Smooth muscle cell (in vitro differentiated cells): ENCODE data around the gene MPPE1. TPM values are rescaled to one million over a fixed set of nuclear protein-coding genes. Genes with fewer than 3 reads are reported as not detected.

Source experiments
- DNase-seq: peaks from one replicate; lab custom pipeline; 2025; ENCODE audit not compliant: unreplicated experiment; lab: John Stamatoyannopoulos, UW
- H2AFZ ChIP-seq: fragments of 200-600 bp; sonication (generic); 2 replicates; pipeline ENCODE4 v1.6.0; 2016; ENCODE audit warnings: antibody characterized with exemption, low read depth, mild to moderate bottlenecking
- H3F3A ChIP-seq: fragments of 200-600 bp; sonication (generic); 2 replicates; pipeline ENCODE4 v1.6.0; 2017; ENCODE audit warnings: antibody characterized with exemption, low read depth
- H3K27ac ChIP-seq: fragments of 200-600 bp; sonication (generic); 2 replicates; pipeline ENCODE4 v1.5.1; 2016; ENCODE audit warnings: low read depth, mild to moderate bottlenecking
- H3K27me3 ChIP-seq: fragments of 200-600 bp; sonication (generic); 2 replicates; pipeline ENCODE4 v1.6.1; 2016; ENCODE audit warnings: low read depth, mild to moderate bottlenecking
- H3K36me3 ChIP-seq: fragments of 200-600 bp; sonication (generic); 2 replicates; pipeline ENCODE4 v1.5.1; 2016; ENCODE audit warnings: low read depth
- H3K4me1 ChIP-seq: fragments of 200-600 bp; sonication (generic); 2 replicates; pipeline ENCODE4 v1.5.1; 2016; ENCODE audit warnings: low read depth
- H3K4me2 ChIP-seq: fragments of 200-600 bp; sonication (generic); 2 replicates; pipeline ENCODE4 v1.6.0; 2016; ENCODE audit warnings: mild to moderate bottlenecking
- H3K4me3 ChIP-seq: fragments of 200-600 bp; sonication (generic); 2 replicates; pipeline ENCODE4 v1.5.1; 2016; ENCODE audit warnings: mild to moderate bottlenecking
- H3K79me2 ChIP-seq: fragments of 200-600 bp; sonication (generic); 2 replicates; pipeline ENCODE4 v1.6.0; 2016; ENCODE audit warnings: low read depth, mild to moderate bottlenecking
- H3K9ac ChIP-seq: fragments of 200-600 bp; sonication (generic); 2 replicates; pipeline ENCODE4 v1.6.0; 2016; ENCODE audit warnings: low read depth
- H3K9me3 ChIP-seq: fragments of 200-600 bp; sonication (generic); replicated peaks from 2 replicates; pipeline ENCODE4 v1.5.1; 2016; ENCODE audit warnings: low read depth
- H4K20me1 ChIP-seq: fragments of 200-600 bp; sonication (generic); 2 replicates; pipeline ENCODE4 v1.6.0; 2016; ENCODE audit warnings: low read depth
- WGBS: methylation state at CpG from one replicate; pipeline ENCODE4 v1.1.7; 2016; ENCODE audit warnings: low lambda C conversion rate; 5-methylcytosine and 5-hydroxymethylcytosine counted together
- polyA plus RNA-seq: library from polyadenylated mRNA; unstranded; fragments of >200 nt; fragmentation: Nextera tagmentation; extraction: Ambion mirVana; gene quantifications from 2 replicates; pipeline ENCODE4 v1.2.1, GENCODE V29; 2016
- total RNA-seq: library from RNA; depleted of rRNA; stranded (reverse); fragments of >200 nt; gene quantifications from 2 replicates; pipeline ENCODE4 v1.2.3, GENCODE V29; 2014
- TF ChIP-seq, protein P1 (sequence below): fragments of 200-600 bp; sonication (generic); IDR thresholded peaks from 2 replicates; pipeline ENCODE4 v1.5.1; 2017; ENCODE audit warnings: borderline replicate concordance, mild to moderate bottlenecking, antibody characterized with exemption; ENCODE audit not compliant: insufficient read depth, poor library complexity, severe bottlenecking

The MPPE1 gene
- total and polyA plus RNA-seq, 2 experiments from 2014 or later, result 33.6 to 73.1 TPM

GRCh38 chr18:11882636-11883035, 25.5 kb downstream of the MPPE1 start:
- Histone ChIP-seq H2AFZ (no peak overlapping the region), H3K36me3 (no peaks in the 10 kb centered on the region), H4K20me1 (no peaks in the 10 kb centered on the region), H3F3A (no peaks in the 10 kb centered on the region), H3K4me3 (no peak overlapping the region), H3K4me1 (no peaks in the 10 kb centered on the region), H3K9ac (no peak overlapping the region), H3K27me3 (no peaks in the 10 kb centered on the region), H3K79me2 (no peaks in the 10 kb centered on the region), H3K4me2 (no peak overlapping the region), H3K27ac (no peak overlapping the region), H3K9me3 (no peaks in the 10 kb centered on the region)
- 71% methylated on average over 4 of the region's 4 CpGs for WGBS
- TF ChIP-seq, protein P1, sequence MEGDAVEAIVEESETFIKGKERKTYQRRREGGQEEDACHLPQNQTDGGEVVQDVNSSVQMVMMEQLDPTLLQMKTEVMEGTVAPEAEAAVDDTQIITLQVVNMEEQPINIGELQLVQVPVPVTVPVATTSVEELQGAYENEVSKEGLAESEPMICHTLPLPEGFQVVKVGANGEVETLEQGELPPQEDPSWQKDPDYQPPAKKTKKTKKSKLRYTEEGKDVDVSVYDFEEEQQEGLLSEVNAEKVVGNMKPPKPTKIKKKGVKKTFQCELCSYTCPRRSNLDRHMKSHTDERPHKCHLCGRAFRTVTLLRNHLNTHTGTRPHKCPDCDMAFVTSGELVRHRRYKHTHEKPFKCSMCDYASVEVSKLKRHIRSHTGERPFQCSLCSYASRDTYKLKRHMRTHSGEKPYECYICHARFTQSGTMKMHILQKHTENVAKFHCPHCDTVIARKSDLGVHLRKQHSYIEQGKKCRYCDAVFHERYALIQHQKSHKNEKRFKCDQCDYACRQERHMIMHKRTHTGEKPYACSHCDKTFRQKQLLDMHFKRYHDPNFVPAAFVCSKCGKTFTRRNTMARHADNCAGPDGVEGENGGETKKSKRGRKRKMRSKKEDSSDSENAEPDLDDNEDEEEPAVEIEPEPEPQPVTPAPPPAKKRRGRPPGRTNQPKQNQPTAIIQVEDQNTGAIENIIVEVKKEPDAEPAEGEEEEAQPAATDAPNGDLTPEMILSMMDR, result no peak
- DNase-seq, result no peak

GRCh38 chr18:11880586-11881304, 27.4 kb downstream of the MPPE1 start:
- Histone ChIP-seq H3K9me3 (no peaks in the 10 kb centered on the region), H3K9ac (no peak overlapping the region), H3K27me3 (no peaks in the 10 kb centered on the region), H3K79me2 (no peaks in the 10 kb centered on the region), H3K4me3 (no peak overlapping the region), H4K20me1 (no peaks in the 10 kb centered on the region), H3K4me2 (no peak overlapping the region), H3F3A (no peaks in the 10 kb centered on the region), H2AFZ (no peak overlapping the region), H3K36me3 (no peaks in the 10 kb centered on the region), H3K4me1 (no peaks in the 10 kb centered on the region), H3K27ac (no peak overlapping the region)
- WGBS, result 95% methylated on average over 30 of the region's 30 CpGs
- DNase-seq, result no peak
- TF ChIP-seq, protein P1, result no peak

DNA sequence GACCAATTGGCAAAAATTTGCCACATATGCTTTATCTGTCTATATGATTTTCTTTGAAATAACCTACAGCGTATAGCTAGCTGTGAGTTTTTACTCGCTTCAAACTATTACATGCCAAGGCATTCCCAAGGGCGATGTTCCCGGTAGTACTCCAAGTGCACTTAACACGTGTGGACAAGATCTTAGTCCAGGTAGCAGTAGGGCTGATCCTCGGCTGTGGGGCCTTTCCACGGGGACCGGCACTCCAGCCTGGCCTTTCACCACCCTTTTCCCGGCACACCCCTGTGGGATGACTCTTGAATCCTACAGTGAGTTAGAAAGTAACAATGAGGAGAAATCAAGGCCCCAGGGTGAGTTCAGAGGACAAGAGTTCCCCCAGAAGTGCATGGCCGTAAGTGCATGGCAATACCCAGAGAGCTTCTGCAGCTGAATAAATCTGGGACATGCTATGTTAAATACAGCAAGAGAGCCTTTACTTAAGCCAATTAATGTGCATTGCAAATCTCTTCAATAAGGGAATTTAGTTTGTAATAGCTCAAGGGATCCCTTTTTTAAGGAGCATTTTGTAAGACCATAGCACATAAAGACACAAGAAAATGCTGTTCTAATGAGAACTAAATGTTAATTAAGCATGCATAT, 30.5 kb downstream of the MPPE1 start:
- no peaks in the 10 kb centered on the region for H3K36me3 ChIP-seq
- H3K9me3 ChIP-seq, result no peaks in the 10 kb centered on the region
- no peak for DNase-seq
- WGBS, result 96% methylated on average over 10 of the region's 10 CpGs
- H2AFZ ChIP-seq, result no peak overlapping the region
- no peak overlapping the region for H3K27ac ChIP-seq
- TF ChIP-seq, protein P1, result no peak
- no peak overlapping the region for H3K4me3 ChIP-seq
- H3F3A ChIP-seq, result no peaks in the 10 kb centered on the region
- no peak overlapping the region for H3K4me2 ChIP-seq
- no peaks in the 10 kb centered on the region for H4K20me1 ChIP-seq
- H3K27me3 ChIP-seq, result no peaks in the 10 kb centered on the region
- no peaks in the 10 kb centered on the region for H3K79me2 ChIP-seq
- no peak overlapping the region for H3K9ac ChIP-seq
- H3K4me1 ChIP-seq, result no peaks in the 10 kb centered on the region

DNA sequence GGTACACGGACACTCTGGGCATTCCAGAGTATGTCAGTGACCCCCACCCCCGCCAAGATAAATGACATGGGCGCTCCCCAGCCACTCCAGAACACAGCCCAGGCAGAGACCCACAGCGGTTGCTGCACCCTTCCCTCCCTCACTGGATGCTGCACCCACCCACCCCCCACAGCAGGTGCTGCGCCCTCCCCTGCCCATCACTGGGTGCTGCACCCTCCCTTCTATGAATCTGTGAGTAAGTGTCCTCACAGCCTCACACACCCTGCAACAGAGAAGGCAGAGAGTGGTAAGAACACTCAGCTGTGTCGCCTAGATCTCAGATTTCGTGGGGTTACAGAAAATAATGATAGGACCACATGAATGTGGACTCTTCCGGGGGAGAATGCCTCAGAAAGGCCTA, 33.4 kb downstream of the MPPE1 start:
- no peaks in the 10 kb centered on the region for H3K36me3 ChIP-seq
- no peaks in the 10 kb centered on the region for H3K4me1 ChIP-seq
- no peak for DNase-seq
- TF ChIP-seq, protein P1, result no peak
- peaks cover 7% of the 10 kb centered on the region for H3F3A ChIP-seq
- no peak overlapping the region for H2AFZ ChIP-seq
- WGBS, result 87% methylated on average over 6 of the region's 8 CpGs
- no peaks in the 10 kb centered on the region for H3K9me3 ChIP-seq
- no peaks in the 10 kb centered on the region for H3K27me3 ChIP-seq
- no peaks in the 10 kb centered on the region for H4K20me1 ChIP-seq
- H3K9ac ChIP-seq, result no peak overlapping the region
- no peak overlapping the region for H3K27ac ChIP-seq
- no peaks in the 10 kb centered on the region for H3K79me2 ChIP-seq
- H3K4me3 ChIP-seq, result no peak overlapping the region
- H3K4me2 ChIP-seq, result no peak overlapping the region
